ENCODE measurements around the gene MCRIP2.
A peak's percentile ranks its signal among the peaks of the same experiment; 100 is the strongest.

DNA sequence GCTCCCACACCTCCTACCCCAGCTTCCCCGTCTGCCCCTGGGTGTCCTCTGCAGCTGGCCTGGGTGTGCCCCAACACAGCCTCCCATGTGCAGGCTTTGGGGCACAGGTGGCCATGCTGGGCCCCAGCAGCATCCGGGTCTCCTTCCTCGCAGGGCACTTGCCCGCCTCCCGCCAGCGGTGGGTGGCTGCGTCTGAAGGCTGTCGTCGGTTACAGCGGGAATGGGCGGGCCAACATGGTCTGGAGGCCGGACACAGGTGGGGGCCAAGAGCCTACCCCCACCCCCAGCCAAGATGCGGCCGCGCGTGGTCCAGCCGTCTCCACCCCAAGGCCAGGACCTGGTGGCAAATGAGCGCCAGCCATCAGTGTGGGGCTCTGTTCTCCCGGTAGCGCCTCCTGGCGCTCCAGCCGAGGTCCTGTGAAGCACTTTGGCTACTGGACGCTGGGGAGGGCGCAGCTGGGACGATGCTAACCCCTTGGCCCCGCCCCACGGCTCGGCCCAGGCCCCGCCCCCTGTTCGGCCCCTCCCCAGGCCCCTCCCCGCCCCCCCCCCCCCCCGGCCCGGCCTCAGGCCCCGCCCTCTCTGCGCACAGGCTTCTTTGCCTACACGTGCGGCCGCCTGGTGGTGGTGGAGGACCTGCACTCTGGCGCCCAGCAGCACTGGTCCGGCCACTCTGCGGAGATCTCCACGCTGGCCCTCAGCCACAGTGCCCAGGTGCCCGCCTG lies 19.0 kb downstream of the MCRIP2 start:
- peak; percentile 41; the same call in 1 of the 2 replicates for TF ChIP-seq CTCF (conservative IDR thresholded peaks at IDR 0.05; ENCODE audit: low read depth, low read length)
- TF ChIP-seq EZH2 (IDR thresholded peaks at IDR 0.05; ENCODE audit: borderline replicate concordance, low read depth, low read length, poor library complexity, severe bottlenecking): no peak

All from A673 (cell line).